H1 (cell line): Measurements from ENCODE around the gene GLIS2. TPM values are rescaled to one million over a fixed set of nuclear protein-coding genes. Genes with fewer than 3 reads are reported as not detected.

Experiments used
- CTCF ChIA-PET: fragments of 300-600 bp; sonication (Branson Sonifier 250); formaldehyde crosslinking; loops from one replicate; lab custom pipeline; 2021; ENCODE audit not compliant: partially characterized antibody; lab: Charles Lee
- POLR2A ChIA-PET: fragments of 300-600 bp; sonication (Branson Sonifier 250); formaldehyde crosslinking; loops from one replicate; lab custom pipeline; 2021; ENCODE audit warnings: inconsistent platforms; ENCODE audit not compliant: partially characterized antibody; lab: Charles Lee
- DNase-seq, 2 experiments: peaks; one replicate each; pipeline versions ENCODE4 v3.0.0 to v3.0.0-alpha.2; 2010 to 2022; ENCODE audit warnings: low spot score in 2 of 2, low read depth in 1 of 2, mixed read lengths in 1 of 2
- FAIRE-seq: peaks from 2 replicates; lab custom pipeline; 2011; peaks lifted over from hg19 to GRCh38; lab: Jason Lieb, UNC
- H2AFZ ChIP-seq: 2 replicates; pipeline ENCODE4 v1.8.1; 2012; ENCODE audit warnings: low read length, inconsistent platforms
- H2AK5ac ChIP-seq: 2 replicates; pipeline ENCODE4 v1.6.1; 2013; ENCODE audit warnings: low read depth, low read length
- H2BK120ac ChIP-seq: replicated peaks from 2 replicates; pipeline ENCODE3; 2013; ENCODE audit warnings: low read depth, low read length, inconsistent platforms
- H2BK12ac ChIP-seq: 2 replicates; pipeline ENCODE4 v1.6.1; 2013; ENCODE audit warnings: low read depth, low read length
- H2BK15ac ChIP-seq: 2 replicates; pipeline ENCODE4 v1.6.1; 2013; ENCODE audit warnings: low read length
- H2BK20ac ChIP-seq: 2 replicates; pipeline ENCODE4 v1.6.1; 2013; ENCODE audit warnings: low read length
- H2BK5ac ChIP-seq: 2 replicates; pipeline ENCODE4 v1.6.1; 2013; ENCODE audit warnings: low read depth, low read length
- H3K14ac ChIP-seq: 2 replicates; pipeline ENCODE4 v1.6.1; 2013; ENCODE audit warnings: inconsistent platforms; ENCODE audit not compliant: insufficient read length
- H3K18ac ChIP-seq: 2 replicates; pipeline ENCODE4 v1.6.1; 2013; ENCODE audit warnings: low read length; ENCODE audit errors: extremely low read depth
- H3K23ac ChIP-seq: 2 replicates; pipeline ENCODE4 v1.6.1; 2013; ENCODE audit warnings: inconsistent platforms; ENCODE audit not compliant: insufficient read length
- H3K23me2 ChIP-seq: 2 replicates; pipeline ENCODE4 v1.6.1; 2013; ENCODE audit warnings: low read depth, low read length
- H3K27ac ChIP-seq: 2 replicates; pipeline ENCODE4 v1.6.1; 2011; ENCODE audit warnings: low read depth, low read length, inconsistent platforms
- H3K27me3 ChIP-seq, 4 experiments: replicated peaks in 1 of 4; 1 replicate in 1 of 4; 2 replicates in 3 of 4; pipeline versions ENCODE4 v1.6.1 to v1.8.1; 2011 to 2013; ENCODE audit warnings: low read length in 3 of 4, mild to moderate bottlenecking in 3 of 4, inconsistent platforms in 2 of 4, mixed read lengths in 2 of 4, moderate library complexity in 1 of 4; ENCODE audit not compliant: control insufficient read depth in 3 of 4, insufficient read depth in 3 of 4; ENCODE audit errors: extremely low read depth in 1 of 4
- H3K36me3 ChIP-seq, 4 experiments: 2 replicates each; pipeline versions ENCODE4 v1.6.1 to v1.8.1; 2011 to 2013; ENCODE audit warnings: mild to moderate bottlenecking in 4 of 4, low read length in 3 of 4, moderate library complexity in 2 of 4, control low read depth in 1 of 4, inconsistent platforms in 1 of 4; ENCODE audit not compliant: insufficient read depth in 4 of 4, control insufficient read depth in 2 of 4
- H3K4ac ChIP-seq: replicated peaks from 2 replicates; pipeline ENCODE3; 2013; ENCODE audit warnings: low read length, low read depth, mixed read lengths, inconsistent platforms; ENCODE audit not compliant: insufficient read length
- H3K4me1 ChIP-seq, 4 experiments: replicated peaks in 1 of 4; 1 replicate in 1 of 4; 2 replicates in 3 of 4; pipeline versions ENCODE4 v1.6.1 to v1.8.1; 2011 to 2013; ENCODE audit warnings: low read length in 3 of 4, inconsistent platforms in 2 of 4, mixed read lengths in 1 of 4; ENCODE audit not compliant: insufficient read depth in 4 of 4, control insufficient read depth in 3 of 4
- H3K4me2 ChIP-seq, 2 experiments: 2 replicates each; pipeline versions ENCODE4 v1.6.1 to v1.8.1; 2011 to 2013; ENCODE audit warnings: low read depth in 2 of 2, low read length in 2 of 2, control low read depth in 1 of 2, inconsistent platforms in 1 of 2, mild to moderate bottlenecking in 1 of 2; ENCODE audit not compliant: insufficient read depth in 1 of 2
- H3K4me3 ChIP-seq, 4 experiments: fragments of 200-600, 300-600 bp in 1 of 4; sonication (generic), shearing (Covaris generic), sonication (Bioruptor Twin) in 1 of 4; 2 replicates each; pipeline versions ENCODE4 v1.5.1 to v1.8.1; 2011 to 2016; ENCODE audit warnings: low read length in 4 of 4, low read depth in 3 of 4, control low read depth in 2 of 4, inconsistent platforms in 2 of 4, mild to moderate bottlenecking in 2 of 4, mixed read lengths in 1 of 4, moderate library complexity in 1 of 4; ENCODE audit not compliant: insufficient read depth in 2 of 4; ENCODE audit errors: extremely low read depth in 1 of 4
- H3K56ac ChIP-seq: replicated peaks from 2 replicates; pipeline ENCODE3; 2013; ENCODE audit warnings: low read depth, mild to moderate bottlenecking, mixed read lengths, low read length, inconsistent platforms; ENCODE audit not compliant: insufficient read length
- H3K79me1 ChIP-seq: 2 replicates; pipeline ENCODE4 v1.6.1; 2013; ENCODE audit warnings: low read depth, low read length, control low read depth
- H3K79me2 ChIP-seq, 2 experiments: 2 replicates each; pipeline versions ENCODE4 v1.6.1 to v1.8.1; 2012 to 2013; ENCODE audit warnings: low read length in 2 of 2, mild to moderate bottlenecking in 2 of 2, inconsistent platforms in 1 of 2; ENCODE audit not compliant: insufficient read depth in 2 of 2, control insufficient read depth in 1 of 2
- H3K9ac ChIP-seq, 4 experiments: replicated peaks in 1 of 4; 1 replicate in 1 of 4; 2 replicates in 3 of 4; pipeline versions ENCODE4 v1.6.1 to v1.8.1; 2011 to 2013; ENCODE audit warnings: low read depth in 3 of 4, low read length in 3 of 4, control low read depth in 2 of 4, mild to moderate bottlenecking in 2 of 4, moderate library complexity in 2 of 4, inconsistent platforms in 1 of 4; ENCODE audit errors: extremely low read depth in 1 of 4
- H3K9me3 ChIP-seq, 2 experiments: 2 replicates each; pipeline versions ENCODE4 v1.6.1 to v1.8.1; 2012 to 2013; ENCODE audit warnings: mild to moderate bottlenecking in 2 of 2, moderate library complexity in 2 of 2, control low read depth in 1 of 2, inconsistent platforms in 1 of 2, low read depth in 1 of 2, low read length in 1 of 2, mixed read lengths in 1 of 2; ENCODE audit not compliant: insufficient read depth in 2 of 2
- H4K20me1 ChIP-seq, 2 experiments: replicated peaks in 1 of 2; 2 replicates each; pipeline versions ENCODE3 to v1.8.1; 2011 to 2013; ENCODE audit warnings: inconsistent platforms in 2 of 2, low read length in 2 of 2, mild to moderate bottlenecking in 1 of 2; ENCODE audit not compliant: insufficient read depth in 2 of 2, control insufficient read depth in 1 of 2
- H4K5ac ChIP-seq: 2 replicates; pipeline ENCODE4 v1.6.1; 2013; ENCODE audit warnings: low read length, low read depth, mixed read lengths, inconsistent platforms; ENCODE audit not compliant: insufficient read length
- H4K8ac ChIP-seq: 2 replicates; pipeline ENCODE4 v1.8.0; 2013; ENCODE audit warnings: mild to moderate bottlenecking, moderate library complexity, low read length, inconsistent platforms; ENCODE audit not compliant: insufficient read depth; ENCODE audit errors: extremely low read depth
- H4K91ac ChIP-seq: replicated peaks from 2 replicates; pipeline ENCODE3; 2013; ENCODE audit warnings: low read length, mixed read lengths, inconsistent platforms; ENCODE audit not compliant: insufficient read length
- CHD2 ChIP-seq: IDR thresholded peaks from 2 replicates; pipeline ENCODE4 v1.6.1; 2012; ENCODE audit warnings: low read length, improper control_type of control experiment
- CTBP2 ChIP-seq: IDR thresholded peaks from 2 replicates; pipeline ENCODE4 v1.7.0; 2011; ENCODE audit warnings: borderline replicate concordance, mild to moderate bottlenecking, moderate library complexity, mixed read lengths, low read length; ENCODE audit not compliant: insufficient read depth, insufficient read length
- FOSL1 ChIP-seq: IDR thresholded peaks from 2 replicates; pipeline ENCODE4 v1.6.1; 2011; ENCODE audit warnings: mild to moderate bottlenecking, low read depth, low read length, moderate library complexity; ENCODE audit not compliant: insufficient read depth
- GABPA ChIP-seq: IDR thresholded peaks from 2 replicates; pipeline ENCODE4 v1.6.1; 2011; ENCODE audit warnings: mild to moderate bottlenecking, low read length, moderate library complexity, borderline replicate concordance; ENCODE audit not compliant: insufficient read depth
- GTF2F1 ChIP-seq: IDR thresholded peaks from 2 replicates; pipeline ENCODE4 v1.6.1; 2012; ENCODE audit warnings: low read depth, low read length, improper control_type of control experiment, borderline replicate concordance
- HDAC2 ChIP-seq, 2 experiments: fragments of 300-600 bp in 1 of 2; sonication (generic) in 1 of 2; IDR thresholded peaks; 2 replicates each; pipeline ENCODE4 v1.6.1; 2011 to 2012; ENCODE audit warnings: low read depth in 2 of 2, low read length in 2 of 2, mild to moderate bottlenecking in 2 of 2, moderate library complexity in 2 of 2, borderline replicate concordance in 1 of 2, inconsistent platforms in 1 of 2
- JUND ChIP-seq: IDR thresholded peaks from 2 replicates; pipeline ENCODE4 v1.6.1; 2011; ENCODE audit warnings: mild to moderate bottlenecking, improper control_type of control experiment, low read length
- NANOG ChIP-seq: IDR thresholded peaks from 2 replicates; pipeline ENCODE4 v1.6.1; 2011; ENCODE audit warnings: low read length, low read depth, mild to moderate bottlenecking, inconsistent platforms; ENCODE audit not compliant: insufficient read depth, poor library complexity, severe bottlenecking
- NRF1 ChIP-seq: IDR thresholded peaks from 2 replicates; pipeline ENCODE4 v1.6.1; 2011; ENCODE audit warnings: mild to moderate bottlenecking, low read depth, low read length, improper control_type of control experiment
- PHF8 ChIP-seq: fragments of 200-600 bp; sonication (generic); conservative IDR thresholded peaks from 2 replicates; pipeline ENCODE4 v1.7.1; 2012; ENCODE audit warnings: low read depth, mild to moderate bottlenecking, inconsistent platforms, low read length, moderate library complexity
- RNF2 ChIP-seq: fragments of 200-900, 300-1000 bp; sonication (generic); IDR thresholded peaks from 2 replicates; pipeline ENCODE4 v1.7.1; 2016; ENCODE audit warnings: borderline replicate concordance, low read depth, mild to moderate bottlenecking, antibody characterized with exemption, low read length; ENCODE audit not compliant: poor library complexity, severe bottlenecking; ENCODE audit errors: missing control alignments
- SIN3A ChIP-seq, 2 experiments: IDR thresholded peaks in 1 of 2; conservative IDR thresholded peaks in 1 of 2; 2 replicates each; pipeline ENCODE4 v1.6.1; 2011 to 2012; ENCODE audit warnings: low read length in 2 of 2, improper control_type of control experiment in 1 of 2, low read depth in 1 of 2, mild to moderate bottlenecking in 1 of 2
- WGBS, 2 experiments: shearing (Covaris generic) in 1 of 2; methylation state at CpG; one replicate each; pipeline versions ENCODE4 v1.1.6 to v1.1.7; 2013 to 2015; ENCODE audit warnings: low lambda C conversion rate in 2 of 2, mixed read lengths in 2 of 2, inconsistent platforms in 1 of 2, low coverage in 1 of 2, missing lambda C conversion rate in 1 of 2; ENCODE audit not compliant: insufficient replicate concordance in 2 of 2, insufficient coverage in 1 of 2, insufficient read length in 1 of 2; ENCODE audit errors: extremely low coverage in 1 of 2, missing lambda C conversion rate in 1 of 2; 5-methylcytosine and 5-hydroxymethylcytosine counted together
- polyA plus RNA-seq, 7 experiments: library from polyadenylated mRNA; depleted of rRNA in 3 of 7; stranded (reverse) in 5 of 7; unstranded in 2 of 7; fragments of >200 nt in 5 of 7; fragments of 200-250 nt in 2 of 7; gene quantifications; 1 replicate in 5 of 7; 2 replicates in 1 of 7; 4 replicates in 1 of 7; pipeline versions ENCODE4 v1.2.1 to v1.2.3, GENCODE V29; 2011 to 2013; ENCODE audit warnings: missing spikeins in 2 of 7, mixed read lengths in 2 of 7
- total RNA-seq: library from RNA; stranded (reverse); fragmentation: NEBNext Ultra II Directional; extraction: Animal tissue kit (Norgen Biotek cat#: 25700); gene quantifications from 2 replicates; pipeline ENCODE4 v1.2.1, GENCODE V29; 2021

GLIS2 gene
- total and polyA plus RNA-seq, 2 of the 8 experiments (the other 6 are each of a cell fraction or from before 2014, with no cell fraction given), result 4.3 to 17.4 TPM

DNA sequence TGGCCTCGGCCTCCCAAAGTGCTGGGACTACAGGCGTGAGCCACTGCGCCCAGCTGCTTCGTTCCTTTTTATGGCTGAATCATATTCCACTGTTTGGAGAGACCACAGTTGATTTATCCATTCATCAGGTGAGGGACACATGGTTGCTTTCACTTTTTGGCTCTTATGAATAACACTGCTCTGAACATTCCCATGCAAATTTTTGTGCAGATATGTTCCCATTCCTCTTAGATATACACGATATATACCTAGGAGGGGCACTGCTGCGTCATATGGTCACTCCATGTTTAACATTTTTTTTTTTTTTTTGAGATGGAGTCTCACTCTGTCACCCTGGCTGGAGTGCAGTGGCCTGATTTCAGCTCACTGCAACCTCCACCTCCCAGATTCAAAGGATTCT, 13.9 kb upstream of the GLIS2 start:
- H3K23me2 ChIP-seq, result peaks cover 3% of the 10 kb centered on the region; the same call in 1 of the 2 replicates
- H4K8ac ChIP-seq, result no peak overlapping the region
- no peak overlapping the region for H4K5ac ChIP-seq
- peaks cover 0 to 4% of the 10 kb centered on the region in 2 experiments; a peak in 1 of 4 replicates for H3K79me2 ChIP-seq
- H3K36me3 ChIP-seq, result peaks cover 0 to 8% (median under 1%) of the 10 kb centered on the region in 4 experiments; a peak in 2 of 8 replicates
- no peak overlapping the region for H3K9ac ChIP-seq
- no peak overlapping the region for H2BK12ac ChIP-seq
- no peaks in the 10 kb centered on the region for H3K27me3 ChIP-seq
- no peak overlapping the region for H3K27ac ChIP-seq
- 92% methylated on average over 4 of the region's 6 CpGs; no CpG with 5 or more reads in 1 of the 2 experiments for WGBS, 2 experiments
- no peak for DNase-seq
- H3K4me3 ChIP-seq, result no peak overlapping the region
- peaks cover 7% of the 10 kb centered on the region; the same call in 1 of the 2 replicates for H3K79me1 ChIP-seq
- POLR2A ChIA-PET, result interaction anchor here (1.0 to 25.6 kb wide), 5 partner anchors 13 to 49 kb away, joined by 3 to 403 read pairs (median 3); partner anchors contain the start of genes PAM16 and TFAP4
- H4K91ac ChIP-seq, result no peak overlapping the region
- no peak overlapping the region for H2AFZ ChIP-seq
- H2BK15ac ChIP-seq, result no peak overlapping the region
- no peak overlapping the region for H3K4me2 ChIP-seq
- peaks cover 4 to 16% (median 7%) of the 10 kb centered on the region in 4 experiments for H3K4me1 ChIP-seq
- H3K18ac ChIP-seq, result no peak overlapping the region
- H3K4ac ChIP-seq, result no peak overlapping the region
- CTCF ChIA-PET, result interaction anchor here (0.6 to 10.5 kb wide), 8 partner anchors 7 to 101 kb away, joined by 3 to 132 read pairs (median 7); partner anchors contain the start of gene TFAP4
- no peaks in the 10 kb centered on the region for H3K9me3 ChIP-seq
- H3K56ac ChIP-seq, result no peak overlapping the region
- no peak overlapping the region for H2BK120ac ChIP-seq
- no peak overlapping the region for H2BK5ac ChIP-seq
- no peak overlapping the region for H3K23ac ChIP-seq
- H4K20me1 ChIP-seq, result peaks cover 0 to 5% of the 10 kb centered on the region in 2 experiments
- no peak overlapping the region for H3K14ac ChIP-seq
- no peak for FAIRE-seq
- H2BK20ac ChIP-seq, result no peak overlapping the region
- H2AK5ac ChIP-seq, result no peak overlapping the region
- TF ChIP-seq RNF2, result no peak
- no peak for TF ChIP-seq NRF1
- TF ChIP-seq SIN3A (conservative IDR thresholded peaks at IDR 0.05 in 1 of 2, IDR thresholded peaks at IDR 0.05 in 1 of 2; ENCODE audit: low read depth in 1 of 2, low read length in 2 of 2), result no peak
- no peak for TF ChIP-seq FOSL1
- no peak for TF ChIP-seq CTBP2
- no peak for TF ChIP-seq JUND
- TF ChIP-seq GABPA, result no peak
- no peak for TF ChIP-seq CHD2
- TF ChIP-seq NANOG, result no peak
- no peak for TF ChIP-seq GTF2F1
- no peak for TF ChIP-seq PHF8
- no peak for TF ChIP-seq HDAC2 (IDR thresholded peaks at IDR 0.05; ENCODE audit: borderline replicate concordance in 1 of 2, low read depth in 2 of 2, low read length in 2 of 2)
